B cell (primary cell): ENCODE data around the gene ALDH1A1. TPM values are rescaled to one million over a fixed set of nuclear protein-coding genes. Genes with fewer than 3 reads are reported as not detected.

Source experiments
- ATAC-seq: fragments of 200-7000 bp; cut with Tn5 transposase; one replicate; pipeline ENCODE4 v1.10.0; 2021; ENCODE audit warnings: low read depth, mild to moderate bottlenecking, moderate number of reproducible peaks, moderate library complexity
- CTCF ChIA-PET: fragments of 350-600 bp; sonication (Branson Sonifier 250); formaldehyde crosslinking; loops from one replicate; lab custom pipeline; 2021; ENCODE audit warnings: antibody characterized with exemption, inconsistent platforms; lab: Charles Lee
- POLR2A ChIA-PET: fragments of 350-600 bp; sonication (Branson Sonifier 250); formaldehyde crosslinking; loops from one replicate; lab custom pipeline; 2021; ENCODE audit warnings: antibody characterized with exemption; lab: Charles Lee
- DNase-seq: peaks from one replicate; pipeline ENCODE4 v3.0.0; 2013
- H2AFZ ChIP-seq: 2 replicates; pipeline ENCODE4 v1.6.1; 2012; ENCODE audit warnings: mild to moderate bottlenecking, low read depth, low read length; ENCODE audit not compliant: insufficient read depth, poor library complexity, severe bottlenecking
- H3K27ac ChIP-seq, 2 donors: 1 replicate in 1 of 2; 2 replicates in 1 of 2; pipeline ENCODE4 v1.5.1; 2012 to 2013; ENCODE audit warnings: low read length in 2 of 2, mild to moderate bottlenecking in 2 of 2, moderate library complexity in 1 of 2
- H3K27me3 ChIP-seq, 4 experiments: fragments of 200-600 bp in 1 of 4; sonication (generic) in 1 of 4; replicated peaks in 1 of 4; 1 replicate in 2 of 4; 2 replicates in 2 of 4; pipeline versions ENCODE4 v1.6.1 to v1.7.0; 2013 to 2016; ENCODE audit warnings: low read length in 3 of 4, mild to moderate bottlenecking in 2 of 4, mixed read lengths in 1 of 4, moderate library complexity in 1 of 4; ENCODE audit not compliant: insufficient read depth in 4 of 4, control insufficient read depth in 3 of 4; ENCODE audit errors: control extremely low read depth in 1 of 4
- H3K36me3 ChIP-seq, 2 experiments: replicated peaks in 1 of 2; 1 replicate in 1 of 2; 2 replicates in 1 of 2; pipeline versions ENCODE4 v1.6.1 to v1.7.1; 2013; ENCODE audit warnings: low read length in 1 of 2; ENCODE audit not compliant: insufficient read depth in 2 of 2, control insufficient read depth in 1 of 2; ENCODE audit errors: control extremely low read depth in 1 of 2, extremely low read depth in 1 of 2
- H3K4me1 ChIP-seq, 2 donors: fragments of 200-600 bp in 1 of 2; sonication (generic) in 1 of 2; 1 replicate in 1 of 2; 2 replicates in 1 of 2; pipeline versions ENCODE4 v1.5.1 to v1.6.1; 2013 to 2017; ENCODE audit warnings: low read length in 2 of 2; ENCODE audit not compliant: control insufficient read depth in 2 of 2, insufficient read depth in 2 of 2
- H3K4me2 ChIP-seq: replicated peaks from 2 replicates; pipeline ENCODE3; 2012; ENCODE audit warnings: mild to moderate bottlenecking, low read depth, low read length; ENCODE audit not compliant: poor library complexity, severe bottlenecking
- H3K4me3 ChIP-seq, 5 experiments: fragments of 200-600 bp in 1 of 5; sonication (generic) in 1 of 5; 1 replicate in 3 of 5; 2 replicates in 2 of 5; pipeline versions ENCODE4 v1.5.1 to v1.7.0; 2011 to 2016; ENCODE audit warnings: low read length in 4 of 5, mild to moderate bottlenecking in 4 of 5, low read depth in 2 of 5, control low read depth in 1 of 5, moderate library complexity in 1 of 5; ENCODE audit not compliant: insufficient read depth in 1 of 5; ENCODE audit errors: control extremely low read depth in 1 of 5, extremely low read depth in 1 of 5
- H3K79me2 ChIP-seq: fragments of 200-600 bp; sonication (generic); one replicate; pipeline ENCODE4 v1.6.0; 2016; ENCODE audit warnings: low read length; ENCODE audit not compliant: control insufficient read depth, insufficient read depth
- H3K9ac ChIP-seq: fragments of 200-600 bp; sonication (generic); 2 replicates; pipeline ENCODE4 v1.6.1; 2017; ENCODE audit warnings: mild to moderate bottlenecking, low read length, moderate library complexity
- H3K9me3 ChIP-seq, 3 donors: one replicate each; pipeline versions ENCODE4 v1.6.1 to v1.7.1; 2013; ENCODE audit warnings: low read length in 2 of 3; ENCODE audit not compliant: control insufficient read depth in 2 of 3, insufficient read depth in 1 of 3; ENCODE audit errors: control extremely low read depth in 1 of 3
- H4K20me1 ChIP-seq: 2 replicates; pipeline ENCODE4 v1.6.0; 2012; ENCODE audit warnings: mild to moderate bottlenecking, low read length; ENCODE audit not compliant: insufficient read depth, control insufficient read depth, poor library complexity, severe bottlenecking
- H3K27ac Mint-ChIP-seq: one replicate; pipeline ENCODE4 v1.8.0; 2021; ENCODE audit warnings: mixed read lengths
- H3K27me3 Mint-ChIP-seq: one replicate; pipeline ENCODE4 v1.8.0; 2021; ENCODE audit warnings: mixed read lengths
- H3K4me1 Mint-ChIP-seq: one replicate; pipeline ENCODE4 v1.8.0; 2021; ENCODE audit warnings: mixed read lengths
- H3K4me3 Mint-ChIP-seq: one replicate; pipeline ENCODE4 v1.8.0; 2021; ENCODE audit warnings: mixed read lengths
- H3K9me3 Mint-ChIP-seq: one replicate; pipeline ENCODE4 v1.8.0; 2022; ENCODE audit warnings: mixed read lengths; ENCODE audit not compliant: insufficient read depth
- CTCF ChIP-seq: fragments of 200-600 bp; IDR thresholded peaks from one replicate; pipeline ENCODE4 v1.8.0; 2022; ENCODE audit warnings: antibody characterized with exemption, mild to moderate bottlenecking
- EZH2 ChIP-seq: IDR thresholded peaks from 2 replicates; pipeline ENCODE4 v1.6.1; 2012; ENCODE audit warnings: borderline replicate concordance, low read depth, mild to moderate bottlenecking, moderate library complexity, low read length; ENCODE audit not compliant: insufficient read depth, poor library complexity, severe bottlenecking
- WGBS: methylation state at CpG from one replicate; pipeline ENCODE4 v1.1.5; 2013; ENCODE audit warnings: missing lambda C conversion rate; ENCODE audit not compliant: insufficient coverage; 5-methylcytosine and 5-hydroxymethylcytosine counted together
- intact Hi-C: fragments of 100-400 bp; cut with micrococcal nuclease; formaldehyde crosslinking; loops from one replicate; pipeline ENCODE4 v1.10.0; 2022
- polyA plus RNA-seq: library from polyadenylated mRNA; depleted of rRNA; stranded (reverse); fragments of >200 nt; gene quantifications from 2 replicates; pipeline ENCODE4 v1.2.3, GENCODE V29; 2012
- total RNA-seq, 2 donors: library from RNA; stranded (reverse); fragments of 120-200 nt in 1 of 2; gene quantifications; 1 replicate in 1 of 2; 2 replicates in 1 of 2; pipeline versions ENCODE4 v1.2.3 to v1.2.4, GENCODE V29; 2013 to 2022

ALDH1A1 gene
- total and polyA plus RNA-seq, 2 donors (not counting 1 experiment from before 2014, with no cell fraction given): 0.43 TPM; not detected in 1

DNA sequence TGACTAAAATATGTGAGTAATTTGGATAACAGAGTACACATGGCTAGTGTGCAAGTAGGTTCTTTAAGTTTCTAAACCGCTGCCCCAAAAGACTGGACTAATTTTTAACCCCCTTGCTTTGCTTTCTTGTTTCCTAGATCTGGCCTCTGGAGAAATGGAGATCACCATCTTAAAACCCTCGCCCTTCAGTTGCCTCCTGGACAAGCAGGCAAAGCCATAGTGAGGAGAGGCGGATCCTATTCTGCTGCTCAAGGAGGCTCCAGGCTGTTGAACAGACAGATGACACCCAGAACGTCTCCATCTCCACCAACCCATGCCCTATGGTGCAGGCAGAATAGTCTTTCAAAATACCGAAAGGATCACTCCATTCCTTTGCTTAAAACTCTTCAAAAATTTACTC lies 28.6 kb upstream of the ALDH1A1 start:
- H3K27ac Mint-ChIP-seq: no peak overlapping the region
- intact Hi-C loops: no loop called here

More for the DNA sequence above, 28.6 kb upstream of the ALDH1A1 start:
- CTCF ChIA-PET: no interaction called here
- ATAC-seq (no peak), DNase-seq (no peak)
- Histone ChIP-seq H4K20me1 (no peaks in the 10 kb centered on the region), H3K4me1 (no peaks in the 10 kb centered on the region), H3K9ac (no peak overlapping the region), H3K79me2 (no peaks in the 10 kb centered on the region), H2AFZ (no peak overlapping the region), H3K9me3 (no peaks in the 10 kb centered on the region), H3K4me3 (no peak overlapping the region), H3K36me3 (no peaks in the 10 kb centered on the region), H3K4me2 (no peak overlapping the region), H3K27me3 (no peaks in the 10 kb centered on the region), H3K27ac (no peak overlapping the region)
- 89% methylated on average over 5 of the region's 5 CpGs for WGBS
- Mint-ChIP-seq H3K4me1 (no peaks in the 10 kb centered on the region), H3K27me3 (no peaks in the 10 kb centered on the region), H3K9me3 (no peaks in the 10 kb centered on the region), H3K4me3 (no peak overlapping the region)
- POLR2A ChIA-PET: no interaction called here
- no peak for TF ChIP-seq CTCF
- TF ChIP-seq EZH2: no peak
